GM19239 (cell line): ENCODE measurements around the gene ERO1A.
"Not testable (repeated sequence)": the region's sequence is repeated elsewhere in the genome, so short reads cannot be mapped to it uniquely, and the experiment has no call there.

Experiments used
- DNase-seq: peaks from one replicate; pipeline ENCODE4 v3.0.0; 2011; ENCODE audit warnings: low spot score; ENCODE audit not compliant: insufficient read length
- FAIRE-seq: peaks from 2 replicates; lab custom pipeline; 2011; peaks lifted over from hg19 to GRCh38; lab: Jason Lieb, UNC

Gene ERO1A, protein sequence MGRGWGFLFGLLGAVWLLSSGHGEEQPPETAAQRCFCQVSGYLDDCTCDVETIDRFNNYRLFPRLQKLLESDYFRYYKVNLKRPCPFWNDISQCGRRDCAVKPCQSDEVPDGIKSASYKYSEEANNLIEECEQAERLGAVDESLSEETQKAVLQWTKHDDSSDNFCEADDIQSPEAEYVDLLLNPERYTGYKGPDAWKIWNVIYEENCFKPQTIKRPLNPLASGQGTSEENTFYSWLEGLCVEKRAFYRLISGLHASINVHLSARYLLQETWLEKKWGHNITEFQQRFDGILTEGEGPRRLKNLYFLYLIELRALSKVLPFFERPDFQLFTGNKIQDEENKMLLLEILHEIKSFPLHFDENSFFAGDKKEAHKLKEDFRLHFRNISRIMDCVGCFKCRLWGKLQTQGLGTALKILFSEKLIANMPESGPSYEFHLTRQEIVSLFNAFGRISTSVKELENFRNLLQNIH

DNA sequence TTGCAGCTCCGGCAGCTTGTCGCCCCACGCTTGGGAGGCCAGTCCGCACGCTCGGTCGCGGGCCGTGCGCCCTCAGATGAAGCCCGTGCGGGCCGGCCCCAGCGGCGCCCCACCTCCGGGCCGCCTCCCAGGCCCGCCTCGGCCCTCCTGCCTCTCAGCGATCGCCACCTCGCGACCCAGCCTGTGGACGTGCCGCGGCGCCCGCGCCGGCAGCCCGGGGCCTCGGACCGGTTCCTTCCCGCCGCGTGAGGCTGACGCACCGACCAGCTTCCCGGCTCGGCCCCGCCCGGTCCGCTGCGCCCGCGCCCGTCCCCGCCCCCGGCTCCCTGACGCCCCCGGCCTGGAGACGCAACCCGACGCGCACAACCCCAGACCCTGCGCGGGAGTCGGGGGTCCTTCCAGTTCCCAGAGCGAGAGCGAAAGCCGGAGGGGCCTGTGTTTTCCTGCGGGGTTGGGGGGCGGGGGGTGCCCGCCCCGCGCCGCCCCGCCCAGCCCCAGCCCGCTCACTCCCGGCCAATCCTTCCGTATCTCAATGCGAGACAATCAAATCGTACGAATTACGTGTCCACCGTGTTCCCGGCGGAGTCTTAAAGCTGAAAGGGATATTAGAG, at the start of gene ERO1A:
Gene ERO1A, minus strand, starts transcription at position 78 of the 611 bp plus-strand sequence. Its CDS starts 77 bp downstream, at position 1.
- DNase-seq (peak; percentile 53), FAIRE-seq (peak; percentile 28)

DNA sequence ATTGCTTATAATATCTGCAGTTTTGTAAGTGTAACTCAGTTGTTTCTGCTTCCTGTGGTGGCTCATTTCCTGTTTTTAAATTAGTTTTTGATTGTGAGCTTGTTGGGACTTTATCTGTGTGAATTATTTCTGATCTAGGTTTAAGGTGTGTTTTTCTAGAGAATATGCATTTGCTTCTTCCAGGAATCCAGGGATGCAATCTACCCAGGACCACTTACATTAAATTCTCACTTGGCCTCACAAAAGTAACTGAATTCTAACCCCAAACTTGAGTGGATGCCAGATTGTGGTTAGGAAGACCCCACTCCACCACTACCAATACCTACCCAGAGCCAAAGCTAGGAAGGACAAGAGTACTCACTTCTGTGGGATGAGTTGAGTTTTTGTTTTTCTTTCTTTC, 46.5 kb upstream of the ERO1A start:
- no peak for DNase-seq
- no peak for FAIRE-seq

GRCh38 chr14:52740751-52741150, 45.4 kb upstream of the ERO1A start:
- FAIRE-seq, result no peak

GRCh38 chr14:52738409-52738808, 43.1 kb upstream of the ERO1A start:
- DNase-seq (no peak), FAIRE-seq (no peak)

More at GRCh38 chr14:52740751-52741150, 45.4 kb upstream of the ERO1A start:
- no peak for DNase-seq

GRCh38 chr14:52735921-52736489, 40.6 kb upstream of the ERO1A start:
- FAIRE-seq, result no peak
- DNase-seq, result no peak

DNA sequence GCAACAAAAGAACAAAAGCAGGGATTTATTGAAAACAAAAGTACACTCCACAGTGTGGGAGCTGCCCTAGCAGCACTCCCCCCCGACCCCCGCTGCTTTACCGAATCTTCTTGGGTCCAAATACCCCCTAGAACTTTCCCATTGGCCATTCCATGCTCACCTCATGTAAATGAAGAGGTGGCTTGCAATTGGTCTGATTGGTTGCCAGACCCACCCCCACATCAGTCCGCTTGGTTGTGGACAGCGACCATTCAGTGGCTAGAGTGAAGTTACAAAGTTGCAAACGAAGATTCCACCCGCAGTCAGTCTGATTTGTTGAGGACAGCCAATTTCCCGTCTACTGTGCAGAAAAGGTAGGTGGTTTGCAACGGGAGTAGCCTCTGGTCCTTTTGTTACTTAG, 38.5 kb upstream of the ERO1A start:
- no peak for FAIRE-seq
- DNase-seq, result no peak

- no peak for DNase-seq
- peak; percentile 65 for FAIRE-seq
These were observed 35.4 kb upstream of the ERO1A start for GRCh38 chr14:52730709-52731111.

DNA sequence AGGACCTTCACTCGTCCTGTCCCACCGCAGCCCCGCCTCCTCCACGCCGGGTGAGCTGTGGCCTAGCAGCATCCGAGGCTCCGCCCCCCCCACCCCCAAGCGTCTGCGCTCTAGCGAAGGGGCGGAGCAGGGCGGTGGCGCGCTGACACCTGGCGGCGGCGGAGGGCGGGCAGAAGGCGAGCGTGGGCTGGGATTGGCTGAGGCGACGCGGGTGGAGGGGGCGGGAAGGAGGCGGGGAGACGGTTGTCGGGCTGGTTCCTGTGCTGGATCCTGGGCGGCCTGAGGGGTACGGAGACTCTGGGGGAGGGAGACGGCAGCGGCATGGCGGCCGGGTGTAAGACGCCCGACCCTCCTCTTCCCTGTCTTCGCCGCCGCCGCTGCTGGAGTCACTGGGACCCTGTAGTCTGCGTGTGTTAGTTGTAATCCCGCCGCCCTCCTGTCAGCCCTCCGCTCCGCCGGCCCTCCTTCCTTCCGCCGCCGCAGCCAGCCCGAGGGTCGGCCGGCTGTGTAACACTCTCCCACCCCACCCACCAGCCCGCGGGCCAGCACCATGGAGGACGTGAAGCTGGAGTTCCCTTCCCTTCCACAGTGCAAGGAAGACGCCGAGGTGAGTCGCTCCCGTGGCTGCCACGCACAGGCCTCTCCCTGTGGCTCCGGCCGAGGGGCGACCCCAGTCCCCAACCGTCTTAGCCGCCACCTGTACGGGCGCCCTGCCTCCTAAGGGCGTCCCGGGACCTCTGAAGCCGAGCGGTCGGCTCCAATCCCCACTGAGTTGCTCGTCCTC, 34.8 kb upstream of the ERO1A start, which contains the start of gene STYX:
Gene STYX, plus strand, starts transcription at position 242 of the 784 bp plus-strand sequence. Its CDS starts 309 bp downstream, at position 551.
- FAIRE-seq (peak; percentile 97), DNase-seq (peak; percentile 63)

- FAIRE-seq (no peak), DNase-seq (no peak)
These were observed 34.2 kb upstream of the ERO1A start for GRCh38 chr14:52729585-52729924.

DNA sequence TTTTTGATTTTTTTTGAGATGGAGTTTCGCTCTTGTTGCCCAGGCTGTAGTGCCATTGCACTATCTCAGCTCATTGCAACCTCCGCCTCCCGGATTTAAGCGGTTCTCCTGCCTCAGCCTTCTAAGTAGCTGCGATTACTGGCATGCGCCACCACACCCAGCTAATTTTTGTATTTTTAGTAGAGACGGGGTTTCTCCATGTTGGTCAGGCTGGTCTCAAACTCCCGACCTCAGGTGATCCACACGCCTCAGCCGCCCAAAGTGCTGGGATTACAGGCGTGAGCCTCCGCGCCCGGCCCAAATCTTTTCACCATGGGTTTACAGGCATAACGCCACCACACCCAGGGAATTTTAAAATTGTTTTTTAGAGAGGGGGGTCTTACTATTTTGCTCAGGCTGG, 33.7 kb upstream of the ERO1A start:
- not testable (repeated sequence) for FAIRE-seq, DNase-seq

- FAIRE-seq, result not testable (repeated sequence)
These were observed 32.2 kb upstream of the ERO1A start for GRCh38 chr14:52727509-52727908.

DNA sequence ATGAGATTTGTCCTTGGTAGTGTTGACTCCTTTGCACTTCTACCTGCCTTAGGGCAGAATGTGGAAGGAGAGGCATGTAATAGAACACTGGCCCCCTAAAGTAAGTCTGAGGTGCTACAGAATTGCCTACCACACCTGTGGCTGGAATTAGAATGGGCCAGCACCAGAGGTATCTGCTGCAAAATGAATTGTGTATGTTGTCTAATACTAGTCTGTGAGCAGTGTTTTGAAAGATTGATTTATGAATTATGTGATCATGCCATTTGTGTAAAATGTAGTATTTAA, 28.9 kb upstream of the ERO1A start:
- DNase-seq (no peak), FAIRE-seq (peak; percentile 8)

More at GRCh38 chr14:52727509-52727908, 32.2 kb upstream of the ERO1A start:
- DNase-seq, result not testable (repeated sequence)

DNA sequence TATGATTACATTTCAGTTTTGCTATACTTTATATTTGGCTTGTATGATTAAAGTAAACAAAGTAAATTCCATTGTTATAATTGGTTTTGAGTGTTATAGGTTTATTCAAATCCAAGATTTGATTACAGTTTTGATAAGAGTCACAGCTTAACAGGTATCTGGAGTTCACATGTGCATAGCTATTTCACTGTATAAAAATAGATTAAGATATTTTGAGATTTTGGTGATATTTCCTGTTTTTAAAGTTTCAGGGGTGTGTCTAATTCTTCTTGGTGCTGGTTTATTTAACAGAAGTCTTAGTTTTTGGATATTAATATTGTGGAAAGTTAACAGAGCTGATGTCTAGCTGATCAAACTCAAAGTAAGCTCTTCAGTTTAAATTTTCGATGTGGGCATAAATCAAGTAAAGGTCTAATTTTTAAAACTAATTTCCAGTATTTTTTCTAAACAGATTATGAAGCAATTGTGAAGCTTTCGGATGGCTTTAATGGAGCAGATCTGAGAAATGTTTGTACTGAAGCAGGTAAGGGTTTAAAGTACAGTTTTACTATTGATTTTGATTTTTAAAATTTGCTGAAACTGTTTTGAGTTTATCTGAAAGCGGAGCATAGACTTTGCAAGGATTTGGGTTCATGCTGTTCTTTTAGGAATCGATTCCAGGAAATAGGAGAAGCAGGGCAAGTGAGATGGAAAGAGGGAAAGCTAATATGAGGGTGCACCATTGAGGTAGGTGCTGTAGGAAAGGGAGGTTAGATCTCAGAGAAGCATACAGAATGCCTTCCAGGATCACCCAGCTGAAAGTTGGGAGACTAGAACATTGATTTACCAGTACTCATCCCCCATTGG, 28.4 kb upstream of the ERO1A start:
- FAIRE-seq (no peak), DNase-seq (no peak)

- DNase-seq (no peak), FAIRE-seq (no peak)
These were observed 20.8 kb upstream of the ERO1A start for GRCh38 chr14:52716155-52716554.

GRCh38 chr14:52711666-52712065, 16.3 kb upstream of the ERO1A start:
- no peak for FAIRE-seq
- DNase-seq, result no peak

DNA sequence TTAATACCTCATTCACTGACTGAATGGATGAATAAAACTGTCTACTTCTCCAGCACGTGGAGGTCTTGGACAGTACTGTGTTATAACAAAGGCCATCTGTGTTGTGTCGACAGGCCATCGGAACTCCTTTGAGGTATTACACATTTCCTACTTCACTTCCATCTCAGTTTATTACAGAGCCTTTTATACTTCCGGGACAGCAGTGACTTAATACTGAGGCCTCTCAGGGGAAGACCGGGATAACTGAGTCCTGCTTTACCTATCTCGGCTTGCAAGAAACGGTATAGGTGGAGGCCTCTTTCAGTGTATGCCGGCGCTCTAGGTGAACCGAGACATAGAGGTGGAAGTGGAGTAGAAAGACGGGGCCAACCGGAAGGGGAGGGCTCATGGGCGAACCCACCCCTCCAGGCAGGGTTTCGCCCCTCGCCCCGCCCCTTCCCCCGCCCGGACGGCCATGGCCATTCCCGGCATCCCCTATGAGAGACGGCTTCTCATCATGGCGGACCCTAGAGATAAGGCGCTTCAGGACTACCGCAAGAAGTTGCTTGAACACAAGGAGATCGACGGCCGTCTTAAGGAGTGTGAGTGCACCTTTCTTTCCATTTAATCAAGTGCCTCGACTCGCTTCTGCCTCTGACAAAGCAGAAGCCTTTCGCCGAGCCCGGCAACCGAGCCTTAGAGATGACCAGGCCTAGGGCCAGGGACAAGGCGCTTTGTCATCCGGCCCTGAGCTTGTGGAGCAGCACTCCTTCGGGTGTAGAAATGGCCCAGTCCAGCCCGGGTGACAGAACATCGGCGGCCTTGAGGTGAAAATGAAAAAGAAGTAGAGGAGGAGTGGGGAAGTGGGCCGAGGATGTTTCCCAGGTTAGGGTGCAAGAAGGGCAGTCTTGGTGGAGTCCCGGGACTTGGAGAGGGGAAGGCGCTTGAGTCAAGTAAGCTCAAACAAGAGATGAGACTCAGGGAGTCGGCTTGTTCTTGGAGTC, 11.7 kb upstream of the ERO1A start, which contains the start of gene PSMC6:
Gene PSMC6, plus strand, starts transcription at position 477 of the 983 bp plus-strand sequence. Its CDS starts 20 bp downstream, at position 497.
- peak; percentile 91 for FAIRE-seq

DNA sequence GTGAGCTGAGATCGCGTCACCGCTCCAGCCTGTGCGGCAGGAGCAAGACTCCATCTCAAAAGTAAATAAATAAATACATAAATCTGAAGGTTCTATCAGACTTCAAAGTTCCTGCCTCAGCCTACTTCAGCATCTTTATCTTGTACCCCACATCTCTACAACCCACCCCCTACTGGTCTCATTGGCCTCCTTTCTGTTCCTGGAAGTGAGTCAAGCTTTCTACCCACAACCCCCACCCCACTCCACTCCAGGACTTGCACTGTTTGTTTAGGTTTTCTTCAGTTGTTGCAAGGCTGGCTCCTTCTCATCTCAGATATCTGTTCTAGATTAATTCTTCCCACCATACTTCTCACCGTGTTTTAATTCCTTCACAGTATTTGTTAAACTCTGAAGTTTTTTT, 10.9 kb upstream of the ERO1A start:
- DNase-seq (no peak), FAIRE-seq (no peak)

More for the DNA sequence above, 11.7 kb upstream of the ERO1A start, which contains the start of gene PSMC6:
- peak; percentile 78 for DNase-seq

- FAIRE-seq (no peak), DNase-seq (no peak)
These were observed 8.3 kb upstream of the ERO1A start for GRCh38 chr14:52703664-52704063.
